Spleen (tissue), 11 donors: ENCODE data around the gene VWA2. TPM values are rescaled to one million over a fixed set of nuclear protein-coding genes. Genes with fewer than 3 reads are reported as not detected.
A peak's percentile ranks its signal among the peaks of the same experiment; 100 is the strongest.

Experiments used
- DNase-seq: peaks from one replicate; pipeline ENCODE4 v3.0.0-alpha.2; 2020
- H3K27ac ChIP-seq, 8 donors: fragments of 200-600 bp; sonication (generic) in 7 of 8; 1 replicate in 4 of 8; 2 replicates in 4 of 8; pipeline versions ENCODE4 v1.5.0 to v1.8.0; 2016 to 2021; ENCODE audit warnings: inconsistent platforms in 4 of 8, mild to moderate bottlenecking in 4 of 8, moderate library complexity in 1 of 8
- H3K27me3 ChIP-seq, 7 donors: fragments of 200-600 bp; sonication (generic) in 6 of 7; replicated peaks in 1 of 7; 1 replicate in 4 of 7; 2 replicates in 3 of 7; pipeline versions ENCODE4 v1.5.0 to v1.8.0; 2016 to 2021; ENCODE audit warnings: inconsistent platforms in 3 of 7, mild to moderate bottlenecking in 1 of 7
- H3K36me3 ChIP-seq, 6 donors: fragments of 200-600 bp; sonication (generic) in 5 of 6; 1 replicate in 4 of 6; 2 replicates in 2 of 6; pipeline versions ENCODE4 v1.5.0 to v1.8.0; 2016 to 2021; ENCODE audit warnings: inconsistent platforms in 2 of 6
- H3K4me1 ChIP-seq, 6 donors: fragments of 200-600 bp; sonication (generic) in 5 of 6; 1 replicate in 3 of 6; 2 replicates in 3 of 6; pipeline versions ENCODE4 v1.5.0 to v1.8.0; 2016 to 2021; ENCODE audit warnings: inconsistent platforms in 3 of 6
- H3K4me3 ChIP-seq, 8 donors: fragments of 200-600 bp; sonication (generic) in 7 of 8; 1 replicate in 4 of 8; 2 replicates in 4 of 8; pipeline versions ENCODE4 v1.5.0 to v1.8.0; 2016 to 2021; ENCODE audit warnings: inconsistent platforms in 4 of 8, mild to moderate bottlenecking in 4 of 8, moderate library complexity in 2 of 8
- H3K9me3 ChIP-seq, 8 donors: fragments of 200-600 bp; sonication (generic) in 7 of 8; 1 replicate in 4 of 8; 2 replicates in 4 of 8; pipeline versions ENCODE4 v1.5.0 to v1.8.0; 2016 to 2021; ENCODE audit warnings: inconsistent platforms in 4 of 8
- POLR2A ChIP-seq, 3 donors: fragments of 450-650 bp; IDR thresholded peaks; one replicate each; pipeline ENCODE4 v1.5.1; 2017; ENCODE audit warnings: antibody characterized with exemption in 3 of 3, mild to moderate bottlenecking in 1 of 3
- POLR2AphosphoS5 ChIP-seq, 3 donors: sonication (generic); formaldehyde crosslinking; IDR thresholded peaks; one replicate each; pipeline ENCODE4 v1.5.1; 2017; ENCODE audit warnings: antibody characterized with exemption in 3 of 3
- WGBS, 5 donors: extraction: QIAGEN DNeasy Blood & Tissue Kit in 3 of 5; methylation state at CpG; one replicate each; pipeline versions ENCODE4 v1.1.5 to v1.1.7; 2013 to 2018; 5-methylcytosine and 5-hydroxymethylcytosine counted together
- intact Hi-C: fragments of 100-400 bp; cut with DNase I; formaldehyde crosslinking; loops from one replicate; pipeline ENCODE4 v1.15.0; 2023; ENCODE audit warnings: low total_unique reads
- polyA plus RNA-seq, 3 donors: library from polyadenylated mRNA; stranded (reverse); fragments of 200-250 nt; gene quantifications; one replicate each; pipeline ENCODE4 v1.2.1, GENCODE V29; 2013
- total RNA-seq, 7 donors: library from RNA; depleted of rRNA in 3 of 7; stranded (reverse); fragments of >200 nt in 3 of 7; fragmentation: NEBNext Ultra II Directional in 4 of 7; extraction: Animal tissue kit (Norgen Biotek cat#: 25700) in 4 of 7; gene quantifications; one replicate each; pipeline versions ENCODE4 v1.1.0 to v1.2.1, GENCODE V29; 2016 to 2021
- TF ChIP-seq, protein P1 (sequence below), 11 experiments: fragments of 200-600 bp in 7 of 11; fragments of 450-650 bp in 4 of 11; sonication (generic) in 4 of 11; IDR thresholded peaks in 8 of 11; conservative IDR thresholded peaks in 3 of 11; 1 replicate in 7 of 11; 2 replicates in 4 of 11; pipeline versions ENCODE4 v1.4.0 to v1.8.0; 2016 to 2021; ENCODE audit warnings: antibody characterized with exemption in 11 of 11, inconsistent platforms in 4 of 11, mild to moderate bottlenecking in 1 of 11
- donor health status: healthy with polysubstance abuse.
- donor health status: DM: no; HTN: no; CAD: no; lungs with moderate emphysema.
- donor health status: DM: no; HTN: no; CAD: no.
- donor health status: Bipolar disorder and iron deficiency.
- donor health status: healthy.
- donor health status: DM: no; HTN: no; CAD: no.
- donor health status: DM: yes; HTN: yes; CAD: no.

The VWA2 gene
- total and polyA plus RNA-seq, 10 donors, result 0.02 to 1.9 (median 0.50) TPM; not detected in 1

DNA sequence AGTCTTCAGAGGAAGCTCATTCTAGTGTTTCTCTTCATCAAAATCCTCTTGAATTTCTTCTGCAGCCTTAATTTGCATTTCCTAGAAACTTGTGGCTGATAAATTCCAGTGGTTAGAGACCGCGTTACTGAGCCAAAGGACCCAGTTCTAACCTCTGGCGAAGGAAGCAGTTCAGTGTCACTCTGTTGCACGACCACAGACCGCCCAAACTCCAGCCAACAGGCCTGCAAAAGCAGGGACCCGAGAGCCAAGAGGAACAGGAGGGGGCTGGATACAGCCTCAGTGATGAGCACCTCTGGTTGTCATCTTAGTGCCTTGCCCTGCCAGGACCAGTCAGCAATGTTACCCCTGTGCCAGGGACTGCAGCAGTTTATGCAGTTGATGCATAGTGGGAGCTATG, 95.2 kb downstream of the VWA2 start:
- Histone ChIP-seq H3K36me3 (peaks cover 0 to 40% (median 2%) of the 10 kb centered on the region in 6 donors), H3K27ac (peak overlapping the region in 5 of 8 donors; percentile 8 to 78 (median 70)), H3K27me3 (no peaks in the 10 kb centered on the region), H3K4me1 (peaks cover 4 to 82% (median 50%) of the 10 kb centered on the region in 6 donors), H3K4me3 (no peak overlapping the region), H3K9me3 (no peaks in the 10 kb centered on the region)
- intact Hi-C loops, result no loop called here
- TF ChIP-seq POLR2A (IDR thresholded peaks at IDR 0.05) (no peak), POLR2AphosphoS5 (IDR thresholded peaks at IDR 0.05) (no peak)
- TF ChIP-seq, protein P1, sequence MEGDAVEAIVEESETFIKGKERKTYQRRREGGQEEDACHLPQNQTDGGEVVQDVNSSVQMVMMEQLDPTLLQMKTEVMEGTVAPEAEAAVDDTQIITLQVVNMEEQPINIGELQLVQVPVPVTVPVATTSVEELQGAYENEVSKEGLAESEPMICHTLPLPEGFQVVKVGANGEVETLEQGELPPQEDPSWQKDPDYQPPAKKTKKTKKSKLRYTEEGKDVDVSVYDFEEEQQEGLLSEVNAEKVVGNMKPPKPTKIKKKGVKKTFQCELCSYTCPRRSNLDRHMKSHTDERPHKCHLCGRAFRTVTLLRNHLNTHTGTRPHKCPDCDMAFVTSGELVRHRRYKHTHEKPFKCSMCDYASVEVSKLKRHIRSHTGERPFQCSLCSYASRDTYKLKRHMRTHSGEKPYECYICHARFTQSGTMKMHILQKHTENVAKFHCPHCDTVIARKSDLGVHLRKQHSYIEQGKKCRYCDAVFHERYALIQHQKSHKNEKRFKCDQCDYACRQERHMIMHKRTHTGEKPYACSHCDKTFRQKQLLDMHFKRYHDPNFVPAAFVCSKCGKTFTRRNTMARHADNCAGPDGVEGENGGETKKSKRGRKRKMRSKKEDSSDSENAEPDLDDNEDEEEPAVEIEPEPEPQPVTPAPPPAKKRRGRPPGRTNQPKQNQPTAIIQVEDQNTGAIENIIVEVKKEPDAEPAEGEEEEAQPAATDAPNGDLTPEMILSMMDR (IDR thresholded peaks at IDR 0.05 in 8 of 11, conservative IDR thresholded peaks at IDR 0.05 in 3 of 11), result no peak
- WGBS, 5 donors, result 26 to 43% (median 41%) methylated on average over 5 to 6 of the region's 6 CpGs
- peak; percentile 59 for DNase-seq

DNA sequence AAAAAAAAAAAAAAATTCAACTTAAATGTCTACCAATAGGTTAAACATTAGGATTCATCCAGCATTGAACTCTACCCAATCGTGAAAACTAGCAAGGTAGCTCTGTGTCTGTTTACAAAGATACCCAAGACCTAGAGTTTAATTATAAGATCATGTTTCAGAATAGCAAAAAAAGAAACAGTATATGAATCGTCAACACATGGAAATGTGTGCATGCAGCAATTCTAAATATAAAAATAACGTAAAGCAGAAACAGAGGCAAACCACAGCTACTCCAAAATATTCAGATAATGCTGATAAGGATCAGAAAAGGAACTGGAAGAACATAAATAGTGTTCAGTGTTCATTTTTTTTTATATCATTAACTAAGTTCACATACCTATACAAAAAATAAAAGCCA, 96.6 kb downstream of the VWA2 start:
- Histone ChIP-seq H3K9me3 (no peaks in the 10 kb centered on the region), H3K36me3 (peaks cover 0 to 40% (median 2%) of the 10 kb centered on the region in 6 donors), H3K4me3 (no peak overlapping the region), H3K4me1 (peaks cover 4 to 69% (median 48%) of the 10 kb centered on the region in 6 donors), H3K27me3 (no peaks in the 10 kb centered on the region), H3K27ac (peak overlapping the region in 4 of 8 donors; percentile 67 to 85 (median 76))
- TF ChIP-seq POLR2A (IDR thresholded peaks at IDR 0.05) (no peak), POLR2AphosphoS5 (IDR thresholded peaks at IDR 0.05) (no peak)
- TF ChIP-seq, protein P1 (IDR thresholded peaks at IDR 0.05 in 8 of 11, conservative IDR thresholded peaks at IDR 0.05 in 3 of 11), result no peak
- no peak for DNase-seq
- WGBS, 5 donors, result 22 to 38% (median 33%) methylated on average over 3 of the region's 3 CpGs
- intact Hi-C loops, result no loop called here

DNA sequence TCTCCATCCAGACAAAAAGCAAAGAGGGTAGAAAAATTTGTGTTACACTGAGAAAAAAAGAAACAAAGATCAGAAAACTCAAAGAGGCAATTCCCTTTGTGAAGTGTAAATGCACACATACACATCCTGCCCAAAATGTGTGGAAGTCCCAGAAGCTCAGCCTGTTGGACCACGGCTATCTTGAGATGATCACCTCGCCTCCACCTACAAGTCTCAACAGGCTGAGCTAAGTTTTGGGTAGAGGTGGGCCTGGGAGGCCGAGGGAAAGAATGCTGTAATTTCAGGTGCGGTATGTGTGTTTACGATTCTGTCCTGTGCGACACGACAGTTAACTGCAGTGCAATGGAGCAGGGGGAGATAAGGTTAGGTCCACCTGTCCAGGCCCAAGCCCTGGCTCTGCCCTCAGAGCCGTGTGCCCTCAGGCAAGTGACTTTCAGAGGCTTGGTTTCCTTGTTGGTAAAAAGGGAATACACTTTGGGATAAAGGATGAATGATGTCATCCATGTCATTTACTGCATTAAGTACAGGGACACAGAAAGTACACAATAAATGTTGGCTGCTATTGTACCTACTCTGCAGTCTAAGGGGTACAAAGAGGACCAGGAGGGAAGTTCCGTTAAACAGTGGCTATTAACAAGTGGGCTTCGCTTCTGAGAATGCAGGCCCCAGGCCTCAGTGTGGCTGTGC, 97.9 kb downstream of the VWA2 start:
- Histone ChIP-seq H3K27me3 (no peaks in the 10 kb centered on the region), H3K4me3 (no peak overlapping the region), H3K27ac (peak overlapping the region in 7 of 8 donors; percentile 6 to 85 (median 72)), H3K4me1 (peaks cover 6 to 68% (median 45%) of the 10 kb centered on the region in 6 donors), H3K9me3 (no peaks in the 10 kb centered on the region), H3K36me3 (peaks cover 0 to 29% (median 0%) of the 10 kb centered on the region in 6 donors)
- TF ChIP-seq POLR2A (IDR thresholded peaks at IDR 0.05) (no peak), POLR2AphosphoS5 (IDR thresholded peaks at IDR 0.05) (no peak)
- TF ChIP-seq, protein P1 (IDR thresholded peaks at IDR 0.05 in 8 of 11, conservative IDR thresholded peaks at IDR 0.05 in 3 of 11), result no peak
- DNase-seq, result peak; percentile 45
- intact Hi-C loops, result no loop called here
- 73 to 82% (median 80%) methylated on average over 10 of the region's 10 CpGs for WGBS, 5 donors
